HG02798 (cell line): Measurements from ENCODE around the gene VAV3.
"Not testable (repeated sequence)": the region's sequence is repeated elsewhere in the genome, so short reads cannot be mapped to it uniquely, and the experiment has no call there.

Source experiments
- ATAC-seq: cut with Tn5 transposase; IDR thresholded peaks from one replicate; pipeline ENCODE4 v1.9.1; 2021; ENCODE audit warnings: mild to moderate bottlenecking; ENCODE audit not compliant: unreplicated experiment, poor library complexity

Gene VAV3

DNA sequence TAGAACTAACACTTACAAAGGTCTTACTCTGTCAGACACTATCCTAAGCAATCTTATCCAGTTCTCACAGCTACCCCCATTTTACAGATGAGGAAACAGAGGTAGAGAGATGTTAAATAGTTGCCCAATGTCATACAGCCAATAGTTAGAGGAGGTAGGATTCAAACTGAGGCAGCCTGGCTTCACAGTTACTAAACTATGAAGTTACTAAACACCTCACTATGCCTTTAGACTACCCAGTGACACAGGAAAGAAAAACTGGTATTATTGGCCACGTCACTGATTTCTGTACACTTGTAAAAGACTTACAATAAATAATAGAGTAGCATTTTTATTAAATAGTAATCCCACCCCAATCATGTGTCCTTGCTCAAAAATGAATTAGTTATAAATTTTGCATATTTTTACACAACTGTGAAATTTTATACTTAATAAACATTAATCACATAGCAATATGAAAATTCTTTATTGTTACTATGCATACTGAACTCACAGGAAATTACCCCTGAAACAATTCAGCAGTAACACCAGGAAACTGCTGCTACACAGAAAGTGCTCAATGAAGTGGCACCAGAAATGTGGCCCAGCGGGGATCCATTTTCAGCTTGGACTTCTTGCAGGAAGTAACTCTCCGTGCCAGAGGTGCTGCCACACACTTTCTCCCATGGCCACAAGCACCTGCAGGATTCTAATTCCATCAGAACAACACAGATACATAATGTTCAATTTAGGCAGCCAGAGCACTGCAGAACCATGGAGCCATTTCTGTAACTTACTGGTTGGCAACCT, 69.4 kb downstream of the VAV3 start:
- no peak for ATAC-seq

GRCh38 chr1:107894605-107895004, 70.4 kb downstream of the VAV3 start:
- ATAC-seq, result no peak

GRCh38 chr1:107893350-107893749, 71.6 kb downstream of the VAV3 start:
- not testable (repeated sequence) for ATAC-seq

DNA sequence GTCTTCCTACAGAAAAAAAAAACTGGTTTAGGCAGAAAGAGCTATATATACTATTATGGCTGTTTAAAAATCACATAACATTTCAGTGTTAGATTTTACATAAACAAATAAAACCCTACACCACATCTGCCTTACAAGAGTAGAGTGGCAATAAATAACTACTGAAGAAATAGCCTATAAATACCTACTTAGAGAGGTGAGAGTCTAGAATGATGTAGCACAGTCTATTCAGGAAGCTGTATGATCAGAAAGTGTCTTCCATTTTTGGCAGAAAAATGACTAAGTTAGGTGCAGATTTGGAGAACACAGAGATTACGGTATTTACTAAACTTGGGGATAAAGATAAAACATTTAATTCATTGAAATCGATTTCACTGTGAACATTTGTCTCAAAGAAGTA, 75.5 kb downstream of the VAV3 start:
- ATAC-seq, result no peak

DNA sequence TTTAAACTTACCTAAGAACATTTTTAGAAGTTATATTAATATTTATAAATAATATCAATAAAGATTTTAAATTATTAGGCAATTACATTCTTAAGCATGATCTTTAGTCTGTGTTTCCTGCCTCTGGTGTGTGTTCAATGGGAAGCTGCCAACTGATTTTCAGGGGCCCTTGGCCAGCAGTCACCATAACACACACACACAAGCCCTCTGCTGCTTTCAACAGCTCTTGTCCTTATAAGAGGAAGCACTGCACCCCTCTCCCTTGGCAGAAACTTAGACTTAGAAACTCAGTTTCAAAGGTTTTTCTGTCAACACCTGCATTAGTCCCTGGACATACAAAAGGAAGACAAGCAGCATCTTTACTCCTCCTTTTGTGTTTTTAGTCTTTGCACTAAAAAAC, 81.4 kb downstream of the VAV3 start:
- no peak for ATAC-seq

- ATAC-seq, result no peak
Observed at GRCh38 chr1:107879927-107880326, 85.1 kb downstream of the VAV3 start.

DNA sequence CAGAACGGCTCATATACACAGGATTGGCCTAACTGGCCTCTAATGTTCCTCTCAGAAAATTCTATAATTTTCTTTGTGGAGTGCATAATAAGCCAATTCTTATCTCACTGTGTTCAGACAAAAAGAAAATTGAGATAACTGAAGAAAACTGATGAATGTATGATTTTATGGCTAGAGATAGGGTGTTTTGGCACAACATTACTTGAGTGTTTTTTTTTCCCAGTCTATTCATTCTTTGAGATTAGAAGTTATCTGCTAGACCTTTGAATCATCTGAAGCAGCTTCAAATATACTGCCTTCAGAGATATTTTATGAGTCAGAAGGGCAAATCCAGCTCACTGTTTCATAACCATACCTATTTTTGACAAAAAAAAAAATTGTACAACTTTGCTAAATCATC, 85.6 kb downstream of the VAV3 start:
- no peak for ATAC-seq

DNA sequence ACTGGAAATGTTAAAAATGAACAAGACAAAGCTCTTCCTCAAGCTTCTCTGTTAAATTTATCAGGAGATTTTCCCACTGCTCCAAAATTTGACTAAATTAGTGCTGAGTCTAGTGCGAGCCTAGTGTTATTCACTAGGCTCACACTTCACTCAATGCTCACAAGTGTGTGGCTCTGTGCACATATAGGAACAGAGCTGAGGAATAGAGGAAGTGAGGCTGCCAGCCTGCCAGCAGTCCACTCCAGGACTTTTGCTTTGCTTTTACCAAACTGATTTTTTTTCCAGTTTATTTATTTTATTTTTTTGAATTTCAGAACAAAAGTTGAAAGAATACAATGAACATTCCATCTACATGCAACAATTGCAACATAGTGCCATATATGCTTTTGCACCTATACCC, 87.2 kb downstream of the VAV3 start:
- no peak for ATAC-seq

DNA sequence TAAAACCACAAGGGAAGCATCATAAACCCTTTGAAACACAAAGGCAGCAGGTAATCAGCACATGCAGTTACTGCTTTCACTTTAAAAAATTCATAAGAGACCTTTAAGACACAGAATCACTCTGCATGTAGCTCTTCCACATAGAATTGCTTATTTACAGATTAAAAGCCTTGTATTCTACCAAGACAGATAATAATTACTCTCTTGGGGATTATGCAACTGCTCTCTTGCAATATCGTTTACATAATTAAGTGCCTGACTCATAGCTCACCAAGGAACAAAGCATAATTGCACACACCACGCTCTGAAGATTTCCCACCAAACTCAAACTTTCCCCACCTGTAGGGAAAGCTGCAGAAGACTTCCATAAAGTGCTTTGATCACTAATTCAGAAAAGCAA, 87.9 kb downstream of the VAV3 start:
- ATAC-seq, result no peak

DNA sequence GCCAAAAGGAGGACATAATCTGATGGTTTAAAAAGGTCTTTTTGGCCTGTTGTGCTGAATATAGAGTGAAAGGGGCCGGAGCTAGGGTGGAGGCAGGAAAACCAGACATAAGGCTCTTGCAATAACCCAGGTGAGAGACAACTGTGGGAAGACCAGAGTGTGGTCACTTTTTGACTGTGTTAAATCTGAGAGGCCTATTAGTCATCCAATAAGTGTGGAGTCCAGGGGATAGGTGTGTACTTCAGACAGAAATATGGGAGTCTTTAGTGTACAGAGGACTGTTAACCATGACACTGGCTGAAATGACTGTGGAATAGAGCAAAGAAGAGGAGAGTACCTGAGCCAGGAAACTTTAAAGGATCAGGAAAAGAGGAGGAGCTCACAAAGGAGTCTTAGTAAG, 89.3 kb downstream of the VAV3 start:
- no peak for ATAC-seq

- ATAC-seq, result no peak
Observed at GRCh38 chr1:107874221-107874620, 90.8 kb downstream of the VAV3 start.

DNA sequence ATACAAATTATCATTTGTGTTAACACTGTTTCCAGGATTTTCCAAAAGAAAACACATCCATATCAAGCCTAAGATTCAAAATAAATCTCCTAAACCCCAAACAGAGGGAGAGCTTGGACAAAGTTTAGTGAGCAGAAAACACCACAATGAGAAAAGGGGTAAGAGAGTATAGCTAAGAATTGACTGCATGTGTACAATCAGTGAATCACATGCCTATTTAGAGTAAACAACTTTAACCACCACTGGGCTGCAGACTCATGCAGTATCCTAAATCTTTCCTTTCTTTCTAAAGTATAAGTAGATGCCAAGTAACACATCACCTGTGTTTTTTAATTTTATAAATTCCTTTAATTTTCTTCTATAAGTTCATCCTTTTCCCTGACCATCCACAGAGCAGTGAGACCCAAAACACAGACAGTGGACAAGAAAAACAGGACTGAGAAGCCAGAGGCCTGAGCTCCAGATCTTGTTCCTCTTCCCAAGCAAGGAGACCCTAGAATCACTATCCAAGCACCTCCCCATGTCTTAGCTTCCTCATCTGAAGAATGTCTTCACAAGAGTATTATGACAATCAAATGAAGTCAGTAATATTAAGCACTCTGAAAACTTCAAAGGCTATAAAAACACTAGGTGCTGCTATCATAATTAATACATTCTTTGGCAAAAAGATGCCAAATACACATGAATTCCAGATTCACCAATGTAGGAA, 93.1 kb downstream of the VAV3 start:
- no peak for ATAC-seq

DNA sequence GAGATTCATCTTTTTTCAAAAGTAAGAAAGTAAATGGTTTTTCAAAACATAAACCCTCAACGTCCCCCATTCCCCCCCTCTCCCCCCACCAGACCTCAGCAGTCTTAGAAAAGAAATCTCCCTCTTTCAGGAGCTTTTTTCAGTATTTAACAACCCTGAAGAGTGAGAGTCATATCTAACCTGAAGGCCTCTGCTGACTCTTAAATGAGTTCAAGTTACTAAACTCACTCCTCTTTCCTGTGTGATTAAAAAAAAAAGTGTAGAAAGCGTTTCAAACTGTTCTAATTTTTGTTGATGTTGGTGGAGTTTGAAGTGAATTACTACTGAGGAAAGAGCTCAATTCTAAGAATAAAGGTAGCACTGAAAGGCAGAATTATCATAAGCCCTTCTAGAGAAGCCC, 93.7 kb downstream of the VAV3 start:
- no peak for ATAC-seq

GRCh38 chr1:107870696-107871095, 94.3 kb downstream of the VAV3 start:
- ATAC-seq, result no peak

DNA sequence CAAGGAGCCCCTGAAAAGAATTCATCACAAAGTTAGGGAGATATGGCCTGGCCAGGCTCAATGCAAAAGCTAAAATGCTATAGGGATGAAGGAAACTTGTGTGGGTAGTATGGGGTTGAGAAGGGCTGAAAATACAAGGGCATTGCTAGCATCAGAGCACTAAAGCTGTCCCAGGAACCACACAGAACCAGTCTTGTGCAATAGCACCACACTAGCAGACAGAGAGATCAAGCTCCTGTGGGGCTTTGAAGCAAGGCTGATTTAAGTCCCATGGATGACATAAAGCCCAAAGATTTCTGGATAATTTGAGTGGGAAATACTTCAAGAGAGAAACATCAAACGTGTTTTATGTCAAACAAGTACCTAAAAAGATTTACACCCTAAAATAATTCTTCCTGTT, 97.1 kb downstream of the VAV3 start:
- ATAC-seq, result no peak

DNA sequence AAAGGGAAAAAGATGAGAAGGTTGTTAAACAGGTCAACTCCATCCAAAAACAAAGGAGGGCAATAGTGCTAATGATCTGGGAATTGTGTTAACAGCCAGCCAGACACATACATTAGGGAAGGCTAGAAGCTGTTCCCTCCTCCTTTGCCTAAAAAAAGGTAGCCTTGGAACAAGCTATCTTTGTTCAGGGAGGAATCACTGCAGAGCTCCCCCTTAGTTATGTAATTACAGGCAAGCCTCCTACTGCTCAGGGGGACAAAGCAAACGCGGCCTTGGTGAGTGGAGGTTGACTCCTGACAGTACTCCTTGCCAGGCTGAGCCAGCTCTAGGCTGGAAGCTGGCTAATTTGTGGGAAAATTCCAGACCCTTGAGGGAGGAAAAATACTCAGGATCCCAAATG, 97.6 kb downstream of the VAV3 start:
- no peak for ATAC-seq

GRCh38 chr1:107866870-107867269, 98.1 kb downstream of the VAV3 start:
- ATAC-seq, result no peak

DNA sequence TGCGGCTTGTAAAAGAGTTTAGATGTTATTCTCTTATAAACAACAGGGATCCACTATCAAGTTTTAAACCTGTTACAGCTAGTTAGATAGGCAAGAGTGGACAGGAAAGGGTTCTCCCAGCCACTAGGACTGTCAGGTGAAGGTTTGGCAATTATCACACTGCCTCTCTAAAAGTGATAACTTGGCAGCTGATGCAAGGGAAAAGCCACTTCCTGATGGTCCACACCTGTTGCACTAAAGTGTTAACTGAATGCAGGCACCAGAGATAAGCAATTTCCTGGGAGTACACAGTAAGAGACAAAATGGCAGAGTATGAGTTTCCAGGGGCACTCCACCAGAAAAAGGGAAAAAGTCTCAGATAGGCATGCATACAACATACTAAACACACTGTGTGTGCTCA, 99.4 kb downstream of the VAV3 start:
- ATAC-seq, result no peak

DNA sequence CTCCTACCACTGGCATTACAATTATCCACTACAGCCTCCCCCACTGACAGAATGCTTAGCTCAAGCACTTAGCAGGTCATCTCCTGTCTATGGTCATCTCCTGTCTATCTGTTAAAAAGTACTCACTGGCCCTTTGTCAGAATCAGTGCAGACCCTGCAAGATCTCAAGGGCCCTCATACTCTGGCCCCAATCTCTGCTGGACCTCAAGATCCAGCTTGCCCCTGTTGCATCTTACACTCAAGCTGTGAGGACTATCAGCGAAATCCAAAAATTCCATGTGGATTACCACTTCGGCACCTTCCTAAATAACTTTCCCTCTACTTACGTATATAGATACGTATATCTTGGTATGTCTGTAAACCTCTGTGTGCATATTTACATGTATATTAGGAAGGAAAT, 101.6 kb downstream of the VAV3 start:
- ATAC-seq, result no peak

DNA sequence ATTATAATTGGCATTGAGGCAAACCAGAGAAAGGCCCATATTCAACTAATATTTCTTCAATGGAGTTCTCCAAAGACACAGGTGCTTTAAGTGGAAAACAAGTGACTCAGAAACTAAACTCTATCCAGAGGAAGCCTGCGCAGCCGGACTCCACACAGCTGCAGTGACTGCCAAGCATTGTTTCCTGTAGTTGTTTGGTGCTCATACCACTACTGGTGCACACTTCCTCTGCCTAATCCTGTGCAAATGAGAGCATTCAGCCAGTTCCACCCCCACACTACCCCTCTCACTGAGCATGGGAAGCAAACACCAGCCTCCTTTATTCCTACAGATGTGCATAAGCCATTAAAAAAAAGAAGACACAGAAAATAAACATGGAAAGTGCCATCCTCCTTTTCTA, 102.9 kb downstream of the VAV3 start:
- ATAC-seq, result no peak

DNA sequence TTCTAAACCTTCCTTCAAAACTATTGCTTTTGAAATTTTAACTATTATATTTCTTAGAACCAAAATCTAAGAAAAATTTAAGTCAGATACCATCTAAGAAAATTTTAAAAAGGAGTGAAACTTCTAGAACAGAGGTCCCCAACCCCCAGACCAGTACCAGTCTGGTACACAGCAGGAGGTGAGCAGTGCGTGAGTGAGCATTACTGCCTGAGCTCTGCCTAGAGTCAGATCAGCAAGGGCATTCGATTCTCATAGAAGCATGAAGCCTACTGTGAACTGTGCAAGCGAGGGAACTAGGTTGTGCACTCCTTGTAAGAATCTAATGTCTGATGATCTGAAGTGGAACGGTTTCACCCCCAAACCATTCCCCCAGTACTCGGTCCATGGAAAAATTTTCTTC, 106.7 kb downstream of the VAV3 start:
- ATAC-seq, result no peak

- ATAC-seq, result no peak
Observed at GRCh38 chr1:107851418-107851817, 113.6 kb downstream of the VAV3 start.
